T-helper 2 cell treated with Interferon-gamma antibody and Interleukin-4, amounts not matched to agents 5 μg/mL and 100 μg/mL, for 36 hours (primary cell): ENCODE measurements around the gene PROCA1.

Experiments
- DNase-seq: peaks from one replicate; pipeline ENCODE4 v3.0.0; 2021; ENCODE audit warnings: low spot score
- H3K27ac Mint-ChIP-seq: one replicate; pipeline ENCODE4 v1.8.0; 2021; ENCODE audit warnings: mild to moderate bottlenecking, mixed read lengths
- H3K27me3 Mint-ChIP-seq: one replicate; pipeline ENCODE4 v1.8.0; 2021; ENCODE audit warnings: low read depth, mixed read lengths
- H3K36me3 Mint-ChIP-seq: one replicate; pipeline ENCODE4 v1.8.0; 2021; ENCODE audit warnings: low read depth, mixed read lengths
- H3K4me1 Mint-ChIP-seq: one replicate; pipeline ENCODE4 v1.8.0; 2021; ENCODE audit warnings: low read depth, mixed read lengths
- H3K4me3 Mint-ChIP-seq: one replicate; pipeline ENCODE4 v1.8.0; 2022; ENCODE audit warnings: mild to moderate bottlenecking, moderate library complexity, mixed read lengths
- H3K9me3 Mint-ChIP-seq: one replicate; pipeline ENCODE4 v1.8.0; 2021; ENCODE audit warnings: mixed read lengths

Gene PROCA1

GRCh38 chr17:28747051-28747691 is 35.5 kb upstream of the PROCA1 start:
- Mint-ChIP-seq H3K36me3 (peaks cover 13% of the 10 kb centered on the region), H3K27ac (no peak overlapping the region), H3K4me3 (no peak overlapping the region), H3K4me1 (peaks cover 13% of the 10 kb centered on the region), H3K9me3 (no peaks in the 10 kb centered on the region), H3K27me3 (no peaks in the 10 kb centered on the region)
- DNase-seq, result no peak

GRCh38 chr17:28746611-28747050 is 34.9 kb upstream of the PROCA1 start:
- Mint-ChIP-seq H3K4me1 (peaks cover 15% of the 10 kb centered on the region), H3K27me3 (no peaks in the 10 kb centered on the region), H3K27ac (peak overlapping the region; percentile 15), H3K36me3 (peaks cover 13% of the 10 kb centered on the region), H3K4me3 (peak overlapping the region; percentile 89), H3K9me3 (no peaks in the 10 kb centered on the region)
- DNase-seq, result no peak

GRCh38 chr17:28745786-28746411 is 34.2 kb upstream of the PROCA1 start:
- H3K27ac Mint-ChIP-seq, result peak overlapping the region; percentile 91
- H3K36me3 Mint-ChIP-seq, result peaks cover 13% of the 10 kb centered on the region
- peaks cover 15% of the 10 kb centered on the region for H3K4me1 Mint-ChIP-seq
- no peak for DNase-seq
- H3K4me3 Mint-ChIP-seq, result peak overlapping the region; percentile 89
- no peaks in the 10 kb centered on the region for H3K9me3 Mint-ChIP-seq
- no peaks in the 10 kb centered on the region for H3K27me3 Mint-ChIP-seq

- peaks cover 13% of the 10 kb centered on the region for H3K36me3 Mint-ChIP-seq
- H3K4me3 Mint-ChIP-seq, result peak overlapping the region; percentile 89
- H3K9me3 Mint-ChIP-seq, result no peaks in the 10 kb centered on the region
- H3K27me3 Mint-ChIP-seq, result no peaks in the 10 kb centered on the region
- peak overlapping the region; percentile 91 for H3K27ac Mint-ChIP-seq
- DNase-seq, result no peak
- H3K4me1 Mint-ChIP-seq, result peaks cover 15% of the 10 kb centered on the region
Observed at GRCh38 chr17:28744972-28745785, 33.5 kb upstream of the PROCA1 start.

GRCh38 chr17:28744104-28744971 is 32.6 kb upstream of the PROCA1 start:
- no peaks in the 10 kb centered on the region for H3K27me3 Mint-ChIP-seq
- peaks cover 13% of the 10 kb centered on the region for H3K4me1 Mint-ChIP-seq
- H3K27ac Mint-ChIP-seq, result peak overlapping the region; percentile 91
- H3K9me3 Mint-ChIP-seq, result no peaks in the 10 kb centered on the region
- peak; percentile 44 for DNase-seq
- peak overlapping the region; percentile 89 for H3K4me3 Mint-ChIP-seq
- peaks cover 15% of the 10 kb centered on the region for H3K36me3 Mint-ChIP-seq

GRCh38 chr17:28743243-28744103 is 31.8 kb upstream of the PROCA1 start, which contains the start of gene TRAF4:
TRAF4 (plus strand) TSS chr17:28744011; CDS start chr17:28744113, 102 bp downstream.
- Mint-ChIP-seq H3K9me3 (no peaks in the 10 kb centered on the region), H3K4me1 (peaks cover 19% of the 10 kb centered on the region), H3K4me3 (peak within 1 kb of the TSS; percentile 89), H3K36me3 (peaks cover 15% of the 10 kb centered on the region), H3K27ac (peak within 1 kb of the TSS; percentile 91), H3K27me3 (no peaks in the 10 kb centered on the region)
- peak; percentile 80 for DNase-seq

- peaks cover 24% of the 10 kb centered on the region for H3K4me1 Mint-ChIP-seq
- no peaks in the 10 kb centered on the region for H3K9me3 Mint-ChIP-seq
- H3K27me3 Mint-ChIP-seq, result no peaks in the 10 kb centered on the region
- no peak overlapping the region for H3K4me3 Mint-ChIP-seq
- H3K36me3 Mint-ChIP-seq, result peaks cover 12% of the 10 kb centered on the region
- no peak overlapping the region for H3K27ac Mint-ChIP-seq
- no peak for DNase-seq
Observed at GRCh38 chr17:28741358-28742349, 30.0 kb upstream of the PROCA1 start.

GRCh38 chr17:28740406-28741357 is 29.0 kb upstream of the PROCA1 start:
- H3K9me3 Mint-ChIP-seq, result peaks cover 3% of the 10 kb centered on the region
- peaks cover 22% of the 10 kb centered on the region for H3K4me1 Mint-ChIP-seq
- no peak overlapping the region for H3K27ac Mint-ChIP-seq
- peaks cover 15% of the 10 kb centered on the region for H3K36me3 Mint-ChIP-seq
- no peak overlapping the region for H3K4me3 Mint-ChIP-seq
- H3K27me3 Mint-ChIP-seq, result no peaks in the 10 kb centered on the region
- DNase-seq, result no peak

- H3K4me3 Mint-ChIP-seq, result no peak overlapping the region
- peaks cover 15% of the 10 kb centered on the region for H3K36me3 Mint-ChIP-seq
- peaks cover 18% of the 10 kb centered on the region for H3K4me1 Mint-ChIP-seq
- H3K9me3 Mint-ChIP-seq, result peaks cover 3% of the 10 kb centered on the region
- no peaks in the 10 kb centered on the region for H3K27me3 Mint-ChIP-seq
- peak; percentile 27 for DNase-seq
- peak overlapping the region; percentile 46 for H3K27ac Mint-ChIP-seq
Observed at GRCh38 chr17:28738680-28739384, 27.1 kb upstream of the PROCA1 start.

- Mint-ChIP-seq H3K4me1 (peaks cover 16% of the 10 kb centered on the region), H3K36me3 (peaks cover 15% of the 10 kb centered on the region), H3K27me3 (no peaks in the 10 kb centered on the region), H3K4me3 (no peak overlapping the region), H3K27ac (peak overlapping the region; percentile 46), H3K9me3 (peaks cover 3% of the 10 kb centered on the region)
- no peak for DNase-seq
Observed at GRCh38 chr17:28737770-28738679, 26.3 kb upstream of the PROCA1 start.
